ENCODE data around the gene NUAK2. TPM values are rescaled to one million over a fixed set of nuclear protein-coding genes. Genes with fewer than 3 reads are reported as not detected.

NUAK2 gene
- total and polyA plus RNA-seq, 2 of the 8 experiments (the other 6 are each of a cell fraction or from before 2014, with no cell fraction given) = 9.4 to 12.9 TPM

GRCh38 chr1:205273551-205273982 lies 48.0 kb downstream of the NUAK2 start:
- WGBS, 2 experiments (ENCODE audit: extremely low coverage in 1 of 2, insufficient coverage in 1 of 2, insufficient read length in 1 of 2, insufficient replicate concordance in 2 of 2, low coverage in 1 of 2, low lambda C conversion rate in 2 of 2, missing lambda C conversion rate in 1 of 2) = 23% methylated on average over 7 of the region's 7 CpGs; no CpG with 5 or more reads in 1 of the 2 experiments
- POLR2A ChIA-PET (ENCODE audit: partially characterized antibody) = interaction anchor here (0.7 to 7.4 kb wide), 12 partner anchors 9 to 78 kb away, joined by 3 to 85 read pairs (median 6); partner anchors contain the start of gene NUAK2
- TF ChIP-seq HDAC6 (IDR thresholded peaks at IDR 0.05; ENCODE audit: low read depth, low read length) = no peak
- no peak for TF ChIP-seq RXRA (IDR thresholded peaks at IDR 0.05; ENCODE audit: insufficient read depth, low read depth, low read length)
- TF ChIP-seq BACH1 (IDR thresholded peaks at IDR 0.05; ENCODE audit: low read length) = no peak
- no peak for TF ChIP-seq NRF1 (IDR thresholded peaks at IDR 0.05; ENCODE audit: low read depth, low read length)
- no peak for TF ChIP-seq JUND (IDR thresholded peaks at IDR 0.05; ENCODE audit: low read length)
- peak; percentile 80 for TF ChIP-seq MAX (IDR thresholded peaks at IDR 0.05)
- TF ChIP-seq PHF8 (conservative IDR thresholded peaks at IDR 0.05; ENCODE audit: low read depth, low read length) = no peak
- TF ChIP-seq RNF2 (IDR thresholded peaks at IDR 0.05; ENCODE audit: borderline replicate concordance, low read depth, low read length, missing control alignments, poor library complexity, severe bottlenecking) = no peak
- TF ChIP-seq TEAD4 (IDR thresholded peaks at IDR 0.05; ENCODE audit: low read depth, low read length) = no peak
- no peak for TF ChIP-seq GABPA (IDR thresholded peaks at IDR 0.05; ENCODE audit: borderline replicate concordance, insufficient read depth, low read length)
- no peak for TF ChIP-seq EP300 (IDR thresholded peaks at IDR 0.05; ENCODE audit: borderline replicate concordance in 1 of 2, low read depth in 2 of 2, low read length in 2 of 2)
- no peak for TF ChIP-seq SAP30 (IDR thresholded peaks at IDR 0.05; ENCODE audit: insufficient read depth, insufficient replicate concordance, low read length)

More at GRCh38 chr1:205273551-205273982, 48.0 kb downstream of the NUAK2 start:
- Histone ChIP-seq H3K4me2 (ENCODE audit: insufficient read depth in 1 of 2, low read depth in 2 of 2, low read length in 2 of 2) (no peak overlapping the region), H2AFZ (ENCODE audit: low read length) (no peak overlapping the region), H2AK5ac (ENCODE audit: low read depth, low read length) (0 out of 2 replicates have a peak overlapping the region, but pooled peaks have one; percentile 3), H3K14ac (ENCODE audit: insufficient read length) (no peak overlapping the region), H3K79me2 (ENCODE audit: control insufficient read depth in 1 of 2, insufficient read depth in 2 of 2, low read length in 2 of 2) (no peaks in the 10 kb centered on the region), H2BK5ac (ENCODE audit: low read depth, low read length) (peak overlapping the region; percentile 93), H4K91ac (replicated peaks; ENCODE audit: insufficient read length, low read length) (peak overlapping the region; percentile 20), H4K20me1 (replicated peaks in 1 of 2; ENCODE audit: control insufficient read depth in 1 of 2, insufficient read depth in 2 of 2, low read length in 2 of 2) (peaks cover 0 to 2% of the 10 kb centered on the region in 2 experiments), H3K23ac (ENCODE audit: insufficient read length) (no peak overlapping the region), H2BK20ac (ENCODE audit: low read length) (peak overlapping the region; percentile 74; the same call in 1 of the 2 replicates), H3K79me1 (ENCODE audit: low read depth, low read length) (no peaks in the 10 kb centered on the region), H3K23me2 (ENCODE audit: low read depth, low read length) (no peaks in the 10 kb centered on the region), H3K27ac (ENCODE audit: low read depth, low read length) (0 out of 2 replicates have a peak overlapping the region, but pooled peaks have one; percentile 0), H3K27me3 (replicated peaks in 1 of 4; ENCODE audit: control insufficient read depth in 3 of 4, extremely low read depth in 1 of 4, insufficient read depth in 3 of 4, low read length in 3 of 4) (no peaks in the 10 kb centered on the region), H2BK120ac (replicated peaks; ENCODE audit: low read depth, low read length) (peak overlapping the region; percentile 59), H4K5ac (ENCODE audit: insufficient read length, low read depth, low read length) (peak overlapping the region; percentile 14), H3K9ac (replicated peaks in 1 of 4; ENCODE audit: extremely low read depth in 1 of 4, low read depth in 3 of 4, low read length in 3 of 4) (no peak overlapping the region), H3K18ac (ENCODE audit: extremely low read depth, low read length) (peak overlapping the region; percentile 51; the same call in 1 of the 2 replicates), H4K8ac (ENCODE audit: extremely low read depth, insufficient read depth, low read length) (no peak overlapping the region), H3K9me3 (ENCODE audit: insufficient read depth in 2 of 2, low read depth in 1 of 2, low read length in 1 of 2) (no peaks in the 10 kb centered on the region), H3K4me1 (replicated peaks in 1 of 4; ENCODE audit: control insufficient read depth in 3 of 4, insufficient read depth in 4 of 4, low read length in 3 of 4) (peaks cover 5 to 19% (median 11%) of the 10 kb centered on the region in 4 experiments; a peak in 6 of 7 replicates), H3K56ac (replicated peaks; ENCODE audit: insufficient read length, low read depth, low read length) (no peak overlapping the region), H3K4me3 (ENCODE audit: extremely low read depth in 1 of 4, insufficient read depth in 2 of 4, low read depth in 3 of 4, low read length in 4 of 4) (no peak overlapping the region), H3K36me3 (ENCODE audit: control insufficient read depth in 2 of 4, insufficient read depth in 4 of 4, low read length in 3 of 4) (peaks cover 0 to 7% (median 0%) of the 10 kb centered on the region in 4 experiments; a peak in 1 of 8 replicates), H2BK12ac (ENCODE audit: low read depth, low read length) (peak overlapping the region; percentile 99), H3K4ac (replicated peaks; ENCODE audit: insufficient read length, low read depth, low read length) (no peak overlapping the region), H2BK15ac (ENCODE audit: low read length) (peak overlapping the region; percentile 88; the same call in 1 of the 2 replicates)
- DNase-seq (ENCODE audit: low read depth in 1 of 2, low spot score in 2 of 2) (peak; percentile 83 to 94), FAIRE-seq (peak; percentile 96)
- CTCF ChIA-PET (ENCODE audit: partially characterized antibody) = interaction anchor here (0.6 to 42.6 kb wide), 36 partner anchors 8 to 935 kb away, joined by 3 to 2424 read pairs (median 4); partner anchors contain the start of genes KLHDC8A, NUAK2, RBBP5 and TMCC2
